GM19023 (cell line): ENCODE measurements around the gene IL1R2.

Experiments used
- ATAC-seq: cut with Tn5 transposase; IDR thresholded peaks from one replicate; pipeline ENCODE4 v1.9.1; 2021; ENCODE audit warnings: mild to moderate bottlenecking, moderate library complexity; ENCODE audit not compliant: unreplicated experiment

Gene IL1R2

DNA sequence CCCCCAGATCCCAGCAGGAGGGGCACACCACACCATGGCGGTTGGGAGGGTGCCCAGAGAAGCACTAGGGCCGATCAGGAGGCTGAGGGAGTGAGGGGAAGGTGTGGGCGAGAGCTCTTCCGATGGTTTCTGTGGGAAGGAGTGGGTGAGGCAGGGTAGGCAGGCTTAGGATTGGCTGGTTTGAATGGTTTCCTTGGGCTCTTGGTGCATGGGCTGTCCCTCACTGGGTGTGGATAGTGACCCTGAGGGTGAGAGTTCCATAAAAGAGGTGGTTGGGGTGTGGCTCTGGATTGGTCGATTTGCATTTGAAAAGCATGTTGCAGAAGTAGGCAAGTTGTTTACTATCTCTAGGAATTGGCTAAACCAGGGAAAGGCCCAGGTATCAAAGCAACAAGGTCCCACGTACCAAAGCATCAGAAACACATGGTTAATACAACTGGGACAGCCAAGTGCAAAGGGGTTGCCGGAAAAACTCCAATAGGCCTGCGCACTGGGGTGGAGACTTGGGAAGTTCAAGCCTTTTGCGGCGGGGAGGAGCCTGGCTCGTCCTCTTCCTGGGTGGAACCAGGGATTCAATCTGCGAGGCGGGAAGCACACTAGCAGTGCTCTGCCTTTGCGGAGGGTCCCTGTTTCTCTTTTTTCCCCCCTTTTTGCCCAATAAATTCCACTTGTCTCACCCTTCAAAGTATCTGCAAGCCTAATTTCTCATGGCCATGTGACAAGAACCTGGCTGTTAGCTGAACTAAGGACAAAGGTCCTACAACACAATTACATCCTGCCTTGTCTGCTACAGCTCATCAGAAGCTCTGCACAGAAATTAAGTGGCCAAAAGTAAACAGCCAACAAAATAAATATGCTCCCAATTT is 43.2 kb downstream of the IL1R2 start:
- no peak for ATAC-seq

DNA sequence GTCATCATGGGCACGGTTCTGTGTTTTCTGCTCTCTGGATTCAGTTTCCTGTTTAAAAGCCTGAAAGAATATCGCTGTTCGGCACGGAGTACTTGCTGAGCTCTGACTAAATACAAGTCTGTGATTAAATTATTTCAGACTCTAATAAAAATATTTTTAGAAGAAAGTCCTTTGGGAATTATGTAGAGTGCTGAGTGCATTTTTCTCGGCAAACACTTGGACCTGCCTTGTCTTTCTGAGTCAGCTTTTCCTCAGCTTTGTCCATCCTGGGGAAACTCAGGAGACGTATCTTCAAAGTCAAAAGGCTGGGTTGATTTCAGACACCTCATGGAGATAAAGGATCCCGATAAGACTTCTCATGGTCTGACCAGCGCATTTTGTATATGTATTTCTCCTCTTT is 45.9 kb downstream of the IL1R2 start:
- ATAC-seq = no peak

DNA sequence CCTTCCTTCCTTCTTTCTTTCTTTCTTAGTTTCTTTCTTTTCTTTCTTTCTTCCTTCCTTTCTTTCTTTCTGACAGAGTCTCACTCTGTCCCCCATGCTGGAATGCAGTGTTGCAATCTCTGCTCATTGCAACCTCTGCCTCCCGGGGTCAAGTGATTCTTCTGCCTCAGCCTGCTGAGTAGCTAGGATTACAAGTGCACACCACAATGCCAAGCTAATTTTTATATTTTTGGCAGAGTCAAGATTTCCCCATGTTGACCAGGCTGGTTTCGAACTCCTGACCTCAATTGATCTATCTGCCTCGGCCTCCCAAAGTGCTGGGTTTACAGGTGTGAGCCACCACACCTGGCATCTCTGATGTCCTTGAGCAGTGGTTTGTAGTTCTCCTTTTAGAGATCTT is 48.5 kb downstream of the IL1R2 start:
- no peak for ATAC-seq

DNA sequence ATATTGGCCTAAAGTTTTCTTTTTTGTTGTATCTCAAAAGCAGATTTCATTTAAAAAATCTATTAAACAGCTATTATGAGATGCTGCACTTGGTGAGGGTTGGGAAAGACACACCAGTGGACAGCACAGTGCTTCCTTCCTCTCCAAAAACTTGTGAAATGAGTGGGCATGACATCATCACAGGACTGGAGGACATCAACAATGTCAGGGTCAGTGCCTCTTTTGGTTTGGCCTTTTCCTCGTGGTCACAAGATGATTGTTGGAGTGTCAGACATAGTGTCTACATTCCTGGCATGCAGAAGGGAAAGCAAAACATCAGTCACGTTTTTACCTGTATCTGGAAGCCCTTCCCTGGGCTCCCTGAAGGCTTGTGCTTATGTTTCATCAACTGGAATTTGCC is 49.6 kb downstream of the IL1R2 start:
- ATAC-seq = no peak

DNA sequence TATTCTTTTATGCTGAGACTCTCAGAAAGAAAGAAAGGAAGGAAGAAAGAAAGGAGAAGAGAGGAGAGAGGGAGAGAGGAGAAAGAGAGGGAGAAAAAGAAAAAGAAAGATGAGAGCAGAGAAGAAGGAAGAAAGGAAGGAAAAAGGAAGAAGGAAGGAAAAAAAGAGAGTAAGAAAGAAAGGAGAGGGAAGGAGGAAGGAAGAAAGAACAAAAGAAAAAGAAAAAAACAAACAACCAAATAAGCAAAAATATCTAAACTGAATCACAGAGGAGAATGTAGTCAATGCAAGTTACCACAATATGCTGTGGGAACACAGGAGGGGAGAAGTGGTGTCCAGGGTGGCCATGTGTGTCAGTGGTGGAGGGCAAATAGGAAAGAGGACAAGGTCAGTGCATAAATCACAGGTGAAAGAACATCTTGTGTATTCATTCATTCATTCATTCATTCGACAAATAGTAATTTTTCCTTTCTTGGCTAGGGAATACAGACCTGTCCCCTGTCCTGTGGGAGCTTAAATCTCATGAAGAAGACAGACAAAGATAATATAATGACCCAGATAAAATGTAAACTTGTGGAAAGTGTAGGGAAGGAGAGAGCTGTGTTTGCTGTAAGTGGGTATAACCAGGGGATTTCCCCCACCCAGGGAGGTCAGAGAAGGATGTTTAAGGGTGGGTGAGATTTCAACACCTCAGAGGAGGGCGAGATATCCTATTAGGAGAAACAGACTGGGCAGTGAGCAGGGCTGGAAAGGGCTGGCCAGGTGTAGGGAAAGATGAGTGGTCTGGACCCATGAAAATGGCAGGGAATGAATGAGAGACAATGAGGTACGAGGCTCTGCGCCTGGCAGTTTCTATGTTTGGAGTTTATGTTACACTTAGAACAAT is 50.7 kb downstream of the IL1R2 start:
- ATAC-seq = no peak

DNA sequence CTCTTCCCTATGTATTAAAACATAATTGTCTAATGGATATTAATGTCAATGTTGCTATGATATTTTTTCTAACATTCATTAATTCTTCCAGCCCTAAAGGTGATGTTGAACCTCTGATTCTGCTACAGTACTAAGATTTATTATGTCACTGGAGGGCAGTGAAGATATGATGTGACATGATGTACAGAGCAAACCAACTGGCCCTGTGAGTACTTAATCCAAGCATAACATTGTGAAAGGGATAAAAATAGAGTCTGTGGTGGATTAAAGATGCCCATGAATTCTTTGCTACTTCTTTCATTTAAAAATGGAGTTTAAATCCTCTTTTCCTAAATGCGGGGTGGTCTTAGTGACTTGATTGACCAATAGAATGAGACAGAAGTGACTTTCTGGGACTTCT is 51.8 kb downstream of the IL1R2 start:
- no peak for ATAC-seq

DNA sequence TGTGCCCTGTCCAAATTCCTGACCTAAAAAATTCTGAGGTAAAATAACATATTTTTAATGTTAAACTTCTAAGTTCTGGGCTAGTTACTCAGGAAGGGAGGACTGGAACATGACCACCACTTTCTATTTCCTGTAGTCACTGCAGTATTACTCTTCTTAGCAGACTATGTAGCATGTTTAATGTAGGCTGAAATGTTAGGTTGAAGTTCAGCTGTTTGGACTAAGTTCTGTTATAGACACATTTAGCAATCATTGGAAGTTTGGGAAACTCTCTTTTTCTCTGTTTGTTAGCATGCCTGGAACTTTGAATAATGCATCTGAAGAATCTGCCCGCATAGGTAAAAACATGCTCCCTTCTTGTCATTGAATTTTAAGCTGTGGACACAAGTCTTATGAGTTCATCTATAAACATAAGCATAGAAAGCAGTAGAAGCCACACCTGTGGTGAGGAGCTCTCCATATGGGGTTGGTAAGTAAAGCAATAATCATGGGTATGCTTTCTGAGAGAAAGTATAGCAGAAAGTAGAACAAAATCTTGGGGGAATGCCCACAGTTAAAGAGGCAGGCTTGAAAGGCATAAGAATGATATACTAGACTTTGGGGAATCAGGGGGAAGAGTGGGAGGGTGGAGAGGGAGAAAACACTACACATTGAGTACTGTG is 52.6 kb downstream of the IL1R2 start:
- no peak for ATAC-seq

DNA sequence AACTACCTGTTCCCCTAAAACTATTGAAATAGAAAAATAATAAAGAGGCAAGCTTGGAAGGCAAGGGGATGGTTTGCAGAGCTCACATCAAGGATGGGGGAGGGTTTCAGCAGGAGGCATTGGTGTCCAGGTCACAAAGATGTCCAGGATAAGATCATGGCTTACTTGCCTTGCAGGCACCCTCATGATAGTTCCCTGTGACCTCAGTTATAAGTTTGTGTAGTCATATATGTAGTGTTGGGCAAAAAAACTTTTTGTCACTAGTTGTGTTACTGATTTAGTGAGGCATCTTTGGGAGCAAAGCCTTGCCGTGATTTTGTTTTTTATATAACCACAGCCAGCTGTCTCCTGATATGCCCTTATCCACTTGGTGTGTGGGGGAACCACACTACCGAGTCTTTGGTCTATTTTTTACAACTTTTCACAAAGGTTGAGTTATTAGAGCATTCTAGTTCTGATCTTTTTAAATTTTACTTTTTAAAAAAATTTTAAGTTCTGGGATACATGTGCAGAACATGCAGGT is 53.3 kb downstream of the IL1R2 start:
- ATAC-seq = no peak

DNA sequence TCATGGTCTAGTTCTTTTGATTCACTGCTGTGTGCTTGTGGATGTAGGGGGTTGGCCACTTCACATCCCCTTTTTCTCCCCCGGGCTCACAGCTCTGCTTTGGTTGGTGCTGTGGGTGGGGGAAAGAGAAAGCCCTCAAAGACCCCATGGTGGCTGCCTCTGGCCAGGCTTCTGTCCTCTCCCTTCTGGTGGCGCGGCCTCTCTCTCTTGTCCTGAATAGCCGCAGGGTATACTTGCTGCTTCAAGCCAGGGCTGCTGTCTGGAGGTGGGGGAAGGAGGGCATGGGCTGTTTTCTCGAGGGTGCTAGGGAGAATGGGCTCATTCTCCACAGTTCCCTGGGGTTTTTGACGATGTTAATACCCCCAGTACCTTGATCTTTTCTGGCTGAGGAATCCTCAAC is 53.9 kb downstream of the IL1R2 start:
- ATAC-seq = no peak

DNA sequence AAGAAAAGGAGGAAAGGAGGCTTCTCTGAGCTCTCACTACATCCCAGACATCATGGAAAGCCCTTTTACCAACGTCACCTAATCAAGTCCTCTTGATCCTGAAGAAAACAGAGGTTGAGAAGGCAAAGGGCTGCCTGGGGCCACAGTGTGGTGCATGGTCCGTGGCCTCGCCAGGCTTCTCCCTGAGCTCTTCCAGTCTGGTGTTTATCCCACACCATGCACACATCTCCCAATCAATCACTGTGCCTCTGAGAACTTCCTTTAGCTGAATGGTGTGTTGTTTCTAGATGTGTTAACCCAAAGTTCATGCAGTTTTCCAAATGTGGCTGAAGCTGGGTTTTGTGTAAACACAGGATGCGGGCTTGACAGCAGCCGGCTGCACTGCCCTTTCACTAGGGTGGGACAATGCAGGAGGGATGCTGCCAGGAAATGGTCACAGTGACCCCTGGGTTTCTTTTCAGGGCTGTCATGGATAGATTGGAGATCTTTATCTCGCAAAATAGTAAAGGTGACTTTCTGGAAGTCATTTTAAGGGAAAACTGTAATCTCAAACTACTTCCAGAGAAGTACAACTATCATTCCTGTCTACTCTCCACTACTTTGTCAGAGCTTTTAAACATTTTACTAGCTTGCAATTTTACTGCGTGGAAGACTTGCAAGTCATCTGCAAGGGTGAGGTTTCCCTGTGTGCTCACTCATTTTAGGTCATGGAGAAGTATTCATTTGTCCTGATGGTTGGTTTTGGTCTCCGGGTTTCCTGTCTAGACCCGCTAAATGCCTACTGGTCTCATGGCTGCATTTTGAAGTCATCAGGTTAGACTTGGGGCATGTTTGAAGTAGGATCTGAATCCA is 54.6 kb downstream of the IL1R2 start:
- ATAC-seq = no peak

DNA sequence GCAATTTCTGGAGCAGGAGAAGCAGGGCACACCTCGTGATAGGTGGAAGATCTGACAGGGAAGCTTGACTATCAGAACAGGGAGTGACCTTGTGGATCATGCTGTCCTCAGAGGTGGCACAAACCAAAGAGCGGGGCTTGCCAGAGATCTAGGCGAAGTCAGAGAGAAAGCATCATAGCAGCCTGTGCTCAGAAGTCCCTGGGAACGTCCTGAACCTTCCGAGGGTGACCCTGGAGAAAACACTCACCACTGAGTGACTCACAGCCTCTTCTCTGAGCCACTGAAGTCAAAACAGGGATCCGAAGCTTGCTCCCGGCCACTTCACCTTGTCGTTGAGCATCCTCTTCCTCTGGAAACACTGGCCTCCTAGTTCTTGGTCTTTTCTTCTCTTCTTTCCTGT is 56.7 kb downstream of the IL1R2 start:
- ATAC-seq = no peak

DNA sequence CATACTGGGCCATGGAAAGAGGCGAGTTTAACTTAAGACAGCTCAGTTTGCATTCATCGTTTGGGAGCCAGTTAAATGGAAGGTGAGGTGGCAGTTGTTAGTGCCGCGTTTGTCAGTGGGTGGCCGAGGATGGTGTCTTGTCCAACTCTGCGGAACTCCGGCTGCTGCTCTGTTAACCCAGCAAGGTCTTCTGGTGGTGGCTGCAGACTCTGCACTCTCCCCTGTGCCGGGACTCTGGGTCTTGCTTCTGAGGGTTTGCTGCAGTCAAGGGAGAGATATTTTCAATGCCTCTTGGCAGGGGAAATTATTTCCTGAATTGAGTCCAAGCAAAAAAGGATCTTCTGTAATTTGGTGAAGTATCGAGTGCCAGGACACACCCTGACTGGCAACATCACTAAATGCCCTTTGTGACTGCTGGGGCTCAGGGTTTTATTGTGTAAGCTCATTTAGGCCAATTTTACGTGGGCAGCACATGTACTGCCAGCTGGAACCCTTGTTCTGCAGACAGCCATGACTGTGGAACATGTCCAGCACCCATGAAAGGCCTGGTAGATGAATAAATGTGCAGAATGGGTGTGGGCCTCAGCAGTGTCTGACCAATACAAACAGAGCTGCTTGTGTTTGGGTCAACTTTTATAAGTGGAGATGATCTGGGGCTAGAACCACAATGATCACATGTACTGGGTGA is 58.1 kb downstream of the IL1R2 start:
- ATAC-seq = no peak

DNA sequence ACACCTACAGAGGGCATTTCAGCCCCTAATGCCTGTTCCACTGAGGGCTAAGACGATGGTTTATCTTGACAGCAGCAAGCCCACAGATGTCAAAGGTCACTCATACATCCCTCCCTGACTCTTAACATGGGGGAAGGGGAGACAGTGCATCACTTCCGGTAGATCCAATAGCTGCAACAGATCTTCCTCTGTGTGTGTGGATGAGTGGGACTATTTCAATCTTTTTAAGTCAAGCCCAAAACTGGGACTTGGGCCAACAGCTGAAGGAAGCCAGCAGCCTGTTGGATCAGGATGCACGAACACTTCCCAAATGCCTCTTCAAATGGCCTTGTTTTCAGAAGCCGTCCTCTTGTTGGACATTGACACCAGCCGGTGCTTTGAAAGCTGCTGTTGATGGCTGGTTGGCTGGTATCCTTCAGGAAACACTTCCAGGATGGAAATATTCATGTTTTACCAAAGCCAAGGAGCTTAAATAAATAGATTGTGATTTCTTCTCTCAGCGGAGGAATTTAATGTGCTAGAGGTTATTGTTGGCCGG is 59.2 kb downstream of the IL1R2 start:
- no peak for ATAC-seq

DNA sequence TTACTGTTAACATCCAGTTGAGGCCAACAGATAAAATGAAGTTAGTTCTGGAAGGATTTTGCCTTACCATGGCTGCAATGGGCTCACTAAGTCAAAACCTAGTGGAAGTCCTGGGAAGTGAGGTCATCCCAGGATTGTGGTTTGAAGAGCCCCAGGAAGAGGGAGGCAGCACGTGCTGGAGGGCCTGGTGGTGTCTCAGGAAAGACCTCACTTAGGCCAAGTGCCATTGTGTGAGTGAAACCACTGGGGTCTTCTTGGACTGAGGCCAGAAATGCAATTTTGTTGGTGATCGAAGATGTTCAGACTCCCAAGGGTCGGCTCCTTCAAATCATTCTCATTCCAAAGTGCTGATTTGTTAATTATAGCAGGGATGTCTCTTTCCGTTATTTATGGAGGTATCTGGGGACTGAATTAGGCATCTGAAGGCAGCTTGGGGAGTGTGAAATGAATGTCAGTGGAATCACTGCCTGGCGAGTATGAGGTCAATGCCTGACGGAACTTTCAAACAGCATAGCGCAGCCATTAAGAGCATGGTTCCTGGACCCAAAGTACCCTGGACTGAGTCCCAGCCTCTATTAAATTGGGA is 60.0 kb downstream of the IL1R2 start:
- no peak for ATAC-seq

DNA sequence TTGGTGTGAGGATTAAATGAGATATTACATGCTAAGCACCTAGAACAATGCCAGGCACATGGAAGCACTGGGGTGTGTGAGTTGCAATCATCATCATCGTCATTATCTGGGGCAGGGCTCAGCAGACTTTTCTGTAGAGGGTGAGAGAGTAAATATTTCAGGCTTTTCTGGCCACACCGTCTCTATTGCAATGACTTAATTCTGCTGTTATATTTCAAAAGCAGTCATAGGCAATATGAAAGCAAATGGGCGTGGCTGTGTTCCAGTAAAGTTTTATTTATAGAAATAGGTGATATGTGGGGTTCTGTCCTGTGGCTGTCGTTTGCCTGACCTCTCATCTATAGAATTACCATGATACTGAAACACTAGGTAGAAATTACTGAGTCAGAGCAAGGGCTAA is 60.6 kb downstream of the IL1R2 start:
- no peak for ATAC-seq

DNA sequence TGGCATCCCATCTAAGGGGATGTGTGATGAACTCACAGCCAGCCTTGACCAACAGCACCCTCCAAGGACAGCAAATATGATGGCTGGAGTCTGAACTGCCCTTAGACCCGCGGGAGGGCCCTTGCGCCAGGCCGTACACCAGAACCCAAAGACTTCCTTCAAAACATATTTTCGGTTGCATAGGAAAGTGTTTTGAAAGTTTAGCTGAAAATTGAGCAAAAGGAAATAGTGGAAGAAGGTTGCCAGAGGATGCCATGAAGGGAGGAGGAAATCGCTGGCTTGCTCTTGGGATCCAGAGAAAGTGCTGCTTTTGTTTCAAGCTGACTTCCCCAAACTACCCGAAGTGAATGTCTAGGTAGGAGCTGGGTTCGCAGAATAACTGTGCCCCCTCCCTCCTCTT is 61.3 kb downstream of the IL1R2 start:
- ATAC-seq = no peak

DNA sequence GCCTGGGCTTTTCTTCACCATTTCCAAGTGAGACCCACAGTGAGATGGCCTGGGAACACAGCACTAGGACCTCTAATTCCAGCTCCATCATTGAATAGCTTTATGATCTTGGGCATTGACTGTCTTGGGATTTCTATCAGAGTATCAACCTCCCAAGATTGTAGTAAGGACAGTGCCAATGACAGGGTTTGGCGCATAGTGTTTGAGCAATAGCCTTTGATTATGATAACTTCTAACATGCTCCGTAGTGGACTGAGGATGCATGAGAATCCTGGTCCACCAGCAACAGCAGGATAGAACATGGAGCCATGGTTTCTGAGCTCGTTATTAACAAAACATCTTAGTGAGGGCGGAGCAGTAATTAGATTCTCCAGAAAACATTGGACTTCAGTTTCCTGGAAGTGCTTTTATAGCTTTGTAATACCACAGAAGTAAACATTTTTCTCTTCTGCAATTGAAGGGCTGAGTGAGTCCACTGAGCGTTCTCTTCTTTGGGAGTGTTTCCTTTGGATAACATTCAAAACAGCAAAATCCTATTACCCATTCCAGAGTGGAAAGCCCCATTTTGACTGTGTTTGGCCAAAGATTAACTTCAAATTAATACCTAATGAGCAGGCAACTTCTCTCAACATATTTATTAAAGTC is 63.7 kb downstream of the IL1R2 start:
- no peak for ATAC-seq

DNA sequence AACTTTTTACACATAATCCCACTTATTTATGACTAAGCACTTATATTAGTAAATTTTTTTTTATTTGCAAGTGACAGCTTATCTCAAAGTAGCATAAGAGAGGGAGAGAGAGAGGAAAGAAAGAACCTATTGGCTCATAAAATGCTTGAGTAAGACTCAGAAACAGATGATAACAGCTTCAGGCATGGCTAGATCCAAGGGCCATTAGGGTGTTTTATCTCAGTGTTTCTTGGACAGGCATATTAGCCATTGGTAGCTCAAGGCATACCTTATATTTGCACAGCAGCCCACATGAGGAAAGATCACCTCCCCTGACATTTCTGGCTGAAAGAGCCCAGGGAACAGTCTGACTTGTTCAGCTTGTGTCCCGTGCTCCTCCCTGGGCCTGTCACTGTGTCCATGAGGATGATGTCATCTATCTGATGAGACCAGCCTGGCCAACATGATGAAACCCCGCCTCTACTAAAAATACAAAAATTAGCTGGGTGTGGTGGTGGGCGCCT is 64.4 kb downstream of the IL1R2 start:
- ATAC-seq = no peak
